T1000 (cell line): ENCODE measurements around the gene SPTLC2.
"Not testable (repeated sequence)": the region's sequence is repeated elsewhere in the genome, so short reads cannot be mapped to it uniquely, and the experiment has no call there.

Source experiments
- DNase-seq: peaks from one replicate; lab custom pipeline; 2025; ENCODE audit warnings: mixed read lengths; lab: John Stamatoyannopoulos, UW

The SPTLC2 gene

DNA sequence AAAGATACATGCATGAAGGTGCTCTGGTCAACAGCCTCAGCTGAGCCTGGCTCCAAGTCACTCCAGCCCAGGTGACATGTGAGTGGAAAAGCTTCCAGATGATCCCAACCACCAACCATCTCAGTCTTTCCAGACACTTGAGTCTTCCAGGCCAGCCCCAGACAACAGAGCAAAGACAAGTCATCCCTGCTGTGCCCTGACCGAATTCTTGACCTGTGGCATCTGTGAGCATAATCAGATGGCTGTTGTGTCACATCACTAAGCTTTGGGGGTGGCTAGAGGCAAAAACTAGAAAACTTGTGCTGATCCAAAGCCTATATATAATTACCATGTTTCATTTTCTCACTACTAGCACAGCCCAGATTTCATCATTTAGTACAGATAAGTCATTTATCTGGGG, 67.0 kb downstream of the SPTLC2 start:
- DNase-seq: no peak

DNA sequence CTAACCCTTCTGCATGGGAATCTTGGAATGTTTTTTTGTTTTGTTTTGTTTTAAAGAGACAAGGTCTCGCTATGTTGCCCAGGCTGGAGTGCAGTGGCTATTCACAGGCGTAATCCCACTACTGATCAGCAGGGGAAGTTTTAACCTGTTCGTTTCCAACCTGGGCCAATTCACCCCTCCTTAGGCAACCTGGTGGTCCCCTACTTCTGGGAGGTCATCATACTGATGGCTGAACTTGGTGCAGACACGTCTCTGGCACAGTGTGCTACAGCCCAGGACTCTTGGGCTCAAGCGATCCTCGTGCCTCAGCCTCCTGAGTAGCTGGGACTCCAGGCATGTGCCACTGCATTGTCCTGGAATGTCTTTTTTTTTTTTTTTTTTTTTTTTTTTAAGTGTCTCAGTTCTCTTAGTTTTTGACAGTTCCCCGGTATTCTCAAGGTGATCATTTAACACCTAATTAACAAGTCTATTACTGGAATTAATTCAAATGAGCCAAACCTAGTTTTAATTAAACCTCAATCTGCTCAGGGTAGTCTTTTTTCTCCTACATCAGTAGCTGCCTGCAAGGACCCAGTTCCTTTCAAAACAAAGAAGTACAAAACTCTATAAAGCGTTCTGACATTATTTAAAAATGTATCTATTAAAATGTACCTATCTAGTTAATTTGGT, 68.8 kb downstream of the SPTLC2 start:
- no peak for DNase-seq

DNA sequence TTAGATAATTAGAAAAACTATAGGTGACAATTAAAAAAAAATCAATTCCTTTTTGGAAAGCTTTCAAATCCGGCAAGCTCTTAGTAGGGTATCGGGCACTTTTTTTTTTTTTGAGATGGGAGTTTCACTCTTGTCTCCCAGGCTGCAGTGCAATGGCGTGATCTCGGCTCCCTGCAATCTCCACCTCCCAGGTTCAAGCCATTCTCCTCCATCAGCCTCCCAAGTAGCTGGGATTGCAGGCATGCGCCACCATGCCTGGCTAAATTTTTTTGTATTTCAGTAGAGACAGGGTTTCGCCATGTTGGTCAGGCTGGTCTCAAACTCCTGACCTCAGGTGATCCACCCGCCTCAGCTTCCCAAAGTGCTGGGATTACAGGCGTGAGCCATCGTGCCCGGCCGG, 71.3 kb downstream of the SPTLC2 start:
- not testable (repeated sequence) for DNase-seq

DNA sequence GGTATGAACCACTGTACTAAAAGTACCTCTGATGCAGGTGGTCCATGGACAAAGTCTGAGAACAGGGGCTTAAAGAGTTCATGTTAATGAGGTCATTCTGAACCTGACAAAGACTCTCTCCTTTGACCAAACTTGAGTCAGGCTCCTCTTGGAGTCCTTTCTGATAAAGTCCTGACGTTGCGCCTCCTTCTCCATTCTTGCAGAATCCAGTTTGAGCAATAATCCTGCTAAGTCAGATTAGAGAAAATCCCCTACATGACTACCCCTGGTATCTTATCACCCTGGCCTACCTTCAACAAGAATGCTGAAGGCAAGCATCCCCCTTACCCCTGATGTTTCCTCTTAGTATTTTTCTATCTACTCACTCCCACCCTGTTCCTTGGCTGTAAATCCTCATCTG, 71.9 kb downstream of the SPTLC2 start:
- DNase-seq: no peak

DNA sequence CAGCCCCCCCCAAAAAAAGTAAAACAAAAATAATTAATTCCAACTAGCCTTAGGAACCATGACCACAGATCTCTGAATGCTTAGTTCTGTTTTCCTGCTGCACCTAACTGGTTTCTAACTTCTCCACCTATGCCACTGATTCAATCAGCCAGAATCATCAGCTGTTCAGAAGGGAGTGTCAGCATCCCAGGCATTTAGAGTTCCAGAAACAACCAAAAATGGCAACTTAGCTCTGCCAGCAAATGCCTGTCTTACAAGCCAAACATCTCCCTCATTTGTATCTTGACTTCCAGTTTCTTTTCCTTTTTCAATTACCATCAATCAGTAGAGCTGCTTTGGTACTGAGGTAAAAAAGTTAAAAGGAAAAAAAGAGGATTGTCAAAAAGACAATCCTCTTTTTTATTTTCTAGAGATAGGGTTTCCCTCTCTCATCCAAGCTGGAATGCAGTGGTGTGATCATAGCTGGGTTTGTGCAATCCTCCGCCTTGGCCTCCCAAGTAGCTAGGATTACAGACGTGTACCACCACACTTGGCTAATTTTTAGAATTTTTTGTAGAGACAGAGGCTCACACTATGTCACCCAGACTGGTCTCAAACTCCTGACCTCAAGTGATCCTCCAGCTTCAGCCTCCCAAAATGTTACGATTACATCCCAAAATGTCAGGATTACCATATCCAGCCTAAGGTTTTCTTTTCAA, 72.7 kb downstream of the SPTLC2 start:
- no peak for DNase-seq

DNA sequence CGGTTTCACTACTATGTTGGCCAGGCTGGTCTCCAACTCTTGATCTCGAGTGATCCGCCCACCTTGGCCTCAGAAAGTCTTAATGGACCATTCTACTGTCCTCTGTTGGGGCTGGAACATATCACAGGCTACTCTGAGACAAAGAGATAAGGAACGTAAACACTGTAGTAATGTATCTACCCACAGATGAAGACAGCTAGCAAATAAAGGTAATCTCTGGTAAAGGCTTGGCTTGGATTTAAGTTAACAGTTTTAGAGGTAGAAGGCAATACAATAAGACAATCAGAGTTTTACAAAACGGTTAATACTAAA, 73.2 kb downstream of the SPTLC2 start:
- no peak for DNase-seq

DNA sequence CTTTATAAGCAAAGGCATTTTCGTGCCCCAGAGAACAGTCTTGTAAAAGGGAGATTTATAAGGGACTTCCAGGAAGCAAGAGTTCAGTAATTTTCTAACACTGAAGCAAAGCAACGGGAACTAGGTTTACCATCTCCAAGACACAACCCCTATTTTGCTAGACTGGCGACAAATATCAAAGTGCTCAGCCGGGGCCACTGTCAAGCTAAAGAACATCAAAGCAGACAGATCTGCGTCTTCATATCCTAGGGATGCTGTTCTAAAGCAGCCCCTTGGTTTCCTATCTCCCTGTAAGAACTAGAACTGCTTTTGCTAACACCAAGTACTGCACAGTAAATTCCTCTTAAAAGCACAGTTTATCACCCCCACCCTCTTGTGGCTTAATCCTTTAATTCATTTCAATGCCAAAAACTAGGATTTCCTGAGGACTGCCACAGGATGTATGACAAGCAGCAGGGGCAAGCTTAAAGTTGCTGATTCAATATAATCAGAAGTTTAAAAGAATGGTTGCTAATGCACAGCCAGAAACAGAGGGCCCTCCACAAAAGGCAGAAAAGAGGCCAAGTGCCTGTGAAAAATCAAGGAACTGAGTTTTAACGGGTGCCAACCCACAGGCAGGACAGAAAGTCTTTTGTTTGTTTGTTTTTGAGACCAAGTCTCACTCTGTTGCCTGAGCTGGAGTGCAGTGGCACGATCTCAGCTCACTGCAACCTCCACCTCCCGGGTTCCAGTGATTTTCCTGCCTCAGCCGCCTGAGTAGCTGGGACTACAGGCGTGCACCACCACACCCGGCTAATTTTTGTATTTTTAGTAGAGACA, 73.8 kb downstream of the SPTLC2 start:
- no peak for DNase-seq

DNA sequence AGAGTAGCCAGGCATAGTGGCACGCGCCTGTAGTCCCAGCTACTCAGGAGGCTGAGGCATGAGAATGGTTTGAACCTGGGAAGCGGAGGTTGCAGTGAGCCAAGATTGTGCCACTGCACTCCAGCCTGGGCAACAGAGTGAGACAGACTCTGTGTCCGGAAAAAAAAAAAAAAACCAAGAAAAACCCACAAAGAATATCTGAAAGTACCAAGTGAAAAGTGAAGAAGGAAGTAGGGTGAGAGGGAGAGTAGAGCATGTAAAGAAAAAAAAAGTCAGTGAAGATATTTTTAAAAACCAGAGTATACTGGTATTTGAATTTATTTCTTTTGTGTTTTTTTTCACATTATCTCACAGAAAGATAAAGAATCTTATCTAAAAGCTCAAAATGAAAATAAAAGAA, 74.5 kb downstream of the SPTLC2 start:
- no peak for DNase-seq

DNA sequence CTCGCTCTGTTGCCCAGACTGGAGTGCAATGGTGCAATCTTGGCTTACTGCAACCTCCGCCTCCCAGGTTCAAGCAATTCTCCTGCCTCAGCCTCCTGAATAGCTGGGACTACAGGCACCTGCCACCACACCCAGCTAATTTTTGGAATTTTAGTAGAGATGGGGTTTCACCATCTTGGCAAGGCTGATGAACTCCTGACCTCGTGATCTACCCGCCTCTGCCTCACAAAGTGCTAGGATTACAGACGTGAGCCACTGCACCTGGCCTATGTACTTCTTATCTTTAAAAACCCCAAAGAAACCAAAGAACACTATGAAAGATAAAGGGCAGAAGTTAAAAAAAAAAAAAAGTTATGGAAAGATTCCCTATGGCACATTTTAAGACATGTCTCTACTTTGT, 79.5 kb downstream of the SPTLC2 start:
- not testable (repeated sequence) for DNase-seq

DNA sequence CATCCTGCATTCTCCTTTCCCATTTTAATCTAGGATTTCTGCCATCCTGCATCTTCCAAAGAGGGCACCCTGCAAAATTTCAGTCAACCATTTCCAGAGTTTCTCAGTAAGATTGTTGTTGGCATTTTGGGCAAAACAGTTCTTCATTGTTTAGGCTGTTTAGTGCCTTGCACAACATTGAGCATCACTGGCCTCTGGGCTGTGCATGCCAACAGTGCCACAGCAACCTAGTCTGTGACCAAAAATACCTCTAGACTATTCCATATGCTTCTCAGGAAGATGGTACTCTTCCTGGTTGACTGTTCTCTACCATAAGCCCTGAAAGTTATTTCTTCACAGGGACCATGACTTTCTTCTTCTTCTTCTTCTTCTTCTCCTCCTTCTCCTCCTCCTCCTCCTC, 85.4 kb downstream of the SPTLC2 start:
- no peak for DNase-seq

DNA sequence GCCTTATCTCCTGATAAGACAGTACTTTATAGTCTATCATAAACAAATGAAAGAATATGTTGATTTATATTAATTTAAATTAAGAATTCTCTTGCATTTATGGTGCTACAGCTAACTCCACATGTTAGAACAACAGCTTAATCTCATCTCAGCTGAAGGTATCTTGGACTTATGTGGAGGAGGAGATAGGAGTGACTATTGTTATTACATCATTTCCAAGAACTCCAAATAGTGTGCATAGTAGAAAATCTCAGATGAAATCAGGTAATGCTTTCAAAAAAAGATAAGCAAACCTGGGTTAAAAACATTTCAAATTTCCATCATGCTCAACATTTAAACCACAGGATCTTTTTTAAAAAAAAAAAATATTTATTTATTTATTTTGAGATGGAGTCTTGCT, 86.5 kb downstream of the SPTLC2 start:
- no peak for DNase-seq

DNA sequence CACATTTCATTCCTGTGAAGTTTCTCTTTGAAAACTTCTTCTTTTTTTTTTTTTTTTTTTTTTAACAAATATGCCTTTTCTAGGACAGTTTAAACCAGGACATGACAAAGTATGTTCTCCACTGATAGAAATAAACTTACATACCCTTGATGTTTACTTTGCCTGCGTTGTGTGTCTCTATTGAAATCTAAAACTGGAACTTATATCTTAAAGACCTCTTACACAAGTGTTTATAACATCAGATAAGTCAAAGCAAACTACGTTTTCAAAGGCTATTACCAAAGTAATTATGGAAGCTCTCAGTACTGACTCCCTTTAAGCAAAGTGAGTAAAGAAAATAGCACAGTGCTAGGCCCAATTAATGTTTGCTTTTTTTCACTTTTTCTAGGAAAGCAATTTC, 87.2 kb downstream of the SPTLC2 start:
- no peak for DNase-seq

DNA sequence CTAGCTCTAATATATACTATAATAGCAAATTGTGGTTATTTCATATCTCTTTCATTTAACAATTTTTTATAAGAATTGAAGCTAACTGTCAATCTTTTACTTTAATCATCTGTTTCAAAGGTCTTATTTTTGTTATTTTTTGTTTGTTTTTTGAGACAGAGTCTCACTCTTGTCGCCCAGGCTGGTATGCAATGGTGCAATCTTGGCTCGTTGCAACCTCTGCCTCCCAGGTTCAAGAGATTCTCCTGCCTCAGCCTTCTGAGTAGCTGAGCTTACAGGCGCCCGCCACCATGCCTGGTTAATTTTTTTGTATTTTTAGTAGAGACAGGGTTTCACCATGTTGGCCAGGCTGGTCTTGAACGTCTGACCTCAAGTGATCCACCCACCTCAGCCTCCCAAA, 87.7 kb downstream of the SPTLC2 start:
- DNase-seq: not testable (repeated sequence)

DNA sequence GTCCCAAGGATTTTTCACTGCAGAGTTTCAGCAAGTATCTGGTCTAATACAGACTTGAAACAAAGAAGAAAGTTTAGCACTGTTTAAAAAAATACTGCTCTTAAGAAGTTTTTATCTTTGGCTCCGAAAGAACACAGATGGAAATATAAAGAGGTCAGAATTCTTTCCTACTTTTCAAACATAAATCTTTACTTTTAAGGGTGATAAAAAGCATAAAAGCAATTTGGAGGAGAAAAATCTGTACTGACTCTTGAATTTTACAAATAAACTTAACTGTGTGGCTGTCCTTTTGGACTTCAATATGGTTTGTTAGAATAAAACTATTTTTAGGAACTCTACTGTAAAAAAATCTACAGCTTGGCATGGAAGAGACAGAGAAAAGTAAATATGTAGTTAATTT, 90.2 kb downstream of the SPTLC2 start:
- DNase-seq: no peak

DNA sequence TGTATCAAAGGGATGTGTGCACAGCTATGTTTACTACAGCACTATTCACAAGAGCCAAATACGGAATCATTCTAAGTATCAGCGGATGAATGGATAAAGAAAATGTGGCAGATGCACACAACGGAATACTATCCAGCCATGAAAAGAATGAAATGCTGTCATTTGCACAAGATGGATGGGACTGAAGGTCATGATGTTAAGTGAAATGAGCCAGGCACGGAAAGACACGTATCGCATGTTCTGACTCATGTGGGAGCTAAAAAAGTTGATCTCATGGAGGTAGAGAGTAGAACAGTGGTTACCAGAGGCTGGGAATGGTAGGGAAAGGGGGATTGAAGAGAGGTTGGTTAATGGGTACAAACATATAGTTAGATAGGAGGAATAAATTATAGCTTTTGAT, 91.9 kb downstream of the SPTLC2 start:
- DNase-seq: no peak

DNA sequence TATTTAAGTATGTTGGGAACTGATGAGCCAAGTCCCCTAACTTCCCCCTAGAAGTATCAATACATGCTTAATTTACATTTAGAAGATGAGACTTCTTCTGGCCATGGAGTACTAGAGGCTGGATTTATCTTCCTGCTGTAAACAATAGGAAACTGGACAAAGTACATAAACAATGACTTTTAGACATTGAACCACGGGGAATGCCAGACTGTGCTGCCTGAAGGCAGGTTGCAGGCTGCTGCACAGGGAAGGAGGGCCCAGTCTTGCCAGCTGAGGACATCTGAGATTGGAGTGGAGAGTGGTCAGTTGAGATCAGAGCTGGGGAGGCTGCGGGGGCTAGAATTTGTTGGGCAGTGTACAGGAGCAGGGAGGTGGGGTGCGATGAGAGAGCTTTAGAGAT, 93.3 kb downstream of the SPTLC2 start:
- DNase-seq: no peak

DNA sequence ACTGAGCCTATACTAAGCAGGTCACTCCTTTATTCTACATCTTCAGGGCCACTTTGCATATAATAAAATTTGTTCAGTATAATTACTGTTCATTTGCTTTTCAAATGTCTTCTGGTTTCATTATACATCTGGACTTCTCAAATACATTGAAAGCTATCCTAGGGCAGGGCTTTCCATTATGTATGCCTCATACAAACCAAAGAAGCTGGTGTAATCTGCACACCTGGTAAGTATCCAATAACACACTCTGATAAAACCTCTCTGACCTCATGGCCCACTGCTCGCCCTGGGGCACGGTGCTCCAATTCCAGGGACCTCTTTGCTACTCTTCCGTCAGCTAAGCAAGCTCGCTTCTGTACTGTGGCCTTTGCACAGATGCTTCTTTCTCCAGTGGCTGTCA, 95.9 kb downstream of the SPTLC2 start:
- DNase-seq: no peak

DNA sequence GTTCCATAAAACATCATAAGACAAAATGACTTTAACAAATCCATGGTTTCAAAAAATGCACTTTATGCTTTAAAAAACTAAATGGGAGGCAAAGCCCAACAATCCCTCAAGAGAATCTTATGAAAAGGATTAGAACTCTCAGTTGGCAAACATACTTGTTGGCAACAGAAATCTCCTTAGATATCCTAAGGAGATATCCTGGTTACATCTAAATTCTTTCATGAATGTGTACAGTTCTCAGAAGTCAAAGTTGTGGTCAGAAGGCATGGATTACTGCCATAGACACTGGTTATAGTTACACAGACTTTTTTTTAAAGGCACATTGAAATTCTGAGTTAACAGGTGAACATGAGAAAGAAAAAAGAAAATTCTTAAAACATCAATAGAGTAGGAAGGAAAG, 100.3 kb downstream of the SPTLC2 start:
- DNase-seq: no peak

DNA sequence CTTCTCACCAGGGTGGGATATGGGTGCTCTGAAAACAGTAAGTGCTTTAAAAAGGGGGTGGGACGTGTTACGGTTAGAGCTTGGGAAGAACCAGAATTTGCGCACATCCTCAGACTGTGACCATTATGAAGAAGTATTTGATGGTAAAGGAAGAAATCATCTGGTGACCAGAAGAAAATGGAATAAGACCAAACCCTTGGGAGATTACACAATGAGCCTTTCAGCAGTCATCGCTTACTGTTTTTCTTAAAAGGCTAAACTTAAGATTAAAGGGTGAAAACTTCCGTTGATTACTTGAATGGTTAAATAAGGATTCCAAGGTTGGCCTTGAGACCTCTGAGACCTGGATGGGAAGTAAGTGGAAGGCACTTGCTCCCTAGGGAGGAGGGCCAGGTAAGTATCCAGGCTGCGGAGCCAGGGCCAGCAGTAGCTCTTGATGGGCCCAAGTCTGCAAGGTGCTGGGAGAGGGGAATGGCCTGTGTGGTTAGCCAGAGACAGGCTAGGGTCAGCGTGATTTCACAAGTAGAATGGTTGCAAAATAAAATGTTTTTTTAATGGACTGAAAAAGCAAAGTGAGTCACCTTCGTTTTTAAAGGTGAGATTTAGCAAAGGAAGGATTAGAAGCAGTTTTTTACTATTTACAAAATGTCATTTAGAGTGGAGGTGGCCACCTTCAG, 104.8 kb downstream of the SPTLC2 start:
- DNase-seq: no peak

DNA sequence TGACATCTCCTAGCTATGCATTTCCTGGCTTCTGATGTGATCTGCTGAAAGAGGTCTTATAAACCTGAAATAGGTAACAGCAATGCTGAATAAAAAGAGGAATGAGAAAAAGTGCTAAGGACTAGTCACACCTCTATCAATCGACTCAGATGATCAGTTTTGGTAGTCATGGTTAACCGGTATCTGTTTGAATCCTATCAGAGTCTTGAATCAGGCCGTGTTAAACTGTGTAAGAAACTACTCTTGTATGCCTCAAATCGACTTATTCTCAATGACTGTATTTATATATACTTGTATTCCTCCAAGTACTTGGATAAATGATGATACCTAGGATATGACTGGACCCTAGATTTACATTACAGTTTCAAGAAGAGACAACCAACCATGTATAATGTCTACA, 107.1 kb downstream of the SPTLC2 start:
- no peak for DNase-seq

DNA sequence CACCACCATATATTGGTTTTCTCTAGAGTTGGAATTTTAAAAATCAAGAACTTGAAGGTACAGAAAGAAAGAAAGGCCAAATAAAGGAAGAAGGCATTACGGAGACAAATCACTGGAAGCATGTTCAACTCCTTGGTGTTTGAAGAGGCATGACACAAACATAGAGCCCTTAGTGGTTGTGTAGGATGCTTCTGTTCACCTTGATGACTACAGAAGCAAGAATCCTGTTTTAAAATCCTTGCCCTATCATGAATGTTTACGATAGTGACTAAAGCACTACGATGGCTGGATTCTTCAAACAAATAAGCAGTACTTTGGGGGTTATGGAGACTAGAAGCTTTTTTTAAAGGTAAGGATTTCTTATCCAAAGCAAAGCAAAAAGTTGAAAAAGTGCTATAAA, 107.6 kb downstream of the SPTLC2 start:
- no peak for DNase-seq

DNA sequence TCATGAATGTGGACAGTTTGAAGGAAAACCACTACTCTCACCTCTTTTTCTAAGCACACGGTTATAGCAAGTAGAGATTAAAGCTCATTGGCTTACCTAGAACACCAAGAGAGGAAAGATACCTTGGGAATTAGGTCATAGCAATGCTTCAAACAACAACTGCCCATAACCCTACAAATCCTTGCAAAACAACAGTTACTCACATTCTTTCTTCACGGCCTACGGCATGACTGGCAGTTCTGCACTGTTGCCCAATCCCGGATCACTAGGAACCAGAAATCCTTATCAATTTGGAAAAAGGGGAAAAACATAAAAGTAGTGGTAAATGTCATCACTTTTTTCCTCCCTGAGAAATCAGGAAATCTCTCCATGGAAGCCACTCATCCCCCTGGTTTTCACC, 108.2 kb downstream of the SPTLC2 start:
- DNase-seq: no peak

DNA sequence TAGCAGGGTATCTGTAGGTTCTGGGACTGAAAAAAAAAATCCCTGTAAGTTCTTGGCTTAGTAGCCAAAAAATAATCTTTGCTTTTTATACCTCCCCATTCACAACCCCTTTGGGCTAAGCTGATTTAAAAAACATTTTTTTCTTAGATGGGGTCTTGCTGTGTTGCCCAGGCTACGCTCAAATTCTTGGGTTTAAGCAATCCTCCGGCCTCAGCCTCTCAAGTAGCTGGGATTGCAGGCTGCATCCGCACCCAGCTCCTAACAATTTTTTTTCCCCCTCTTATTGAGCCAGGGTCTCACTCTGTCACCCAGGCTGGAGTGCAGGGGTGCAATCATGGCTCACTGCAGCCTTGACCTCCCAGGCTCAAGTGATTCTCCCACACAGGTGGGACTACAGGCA, 108.7 kb downstream of the SPTLC2 start:
- no peak for DNase-seq
